ENCODE measurements around the gene TMEM115. TPM values are rescaled to one million over a fixed set of nuclear protein-coding genes. Genes with fewer than 3 reads are reported as not detected.

The TMEM115 gene
- total RNA-seq, 1 experiment from 2014 or later, result 17.3 TPM

DNA sequence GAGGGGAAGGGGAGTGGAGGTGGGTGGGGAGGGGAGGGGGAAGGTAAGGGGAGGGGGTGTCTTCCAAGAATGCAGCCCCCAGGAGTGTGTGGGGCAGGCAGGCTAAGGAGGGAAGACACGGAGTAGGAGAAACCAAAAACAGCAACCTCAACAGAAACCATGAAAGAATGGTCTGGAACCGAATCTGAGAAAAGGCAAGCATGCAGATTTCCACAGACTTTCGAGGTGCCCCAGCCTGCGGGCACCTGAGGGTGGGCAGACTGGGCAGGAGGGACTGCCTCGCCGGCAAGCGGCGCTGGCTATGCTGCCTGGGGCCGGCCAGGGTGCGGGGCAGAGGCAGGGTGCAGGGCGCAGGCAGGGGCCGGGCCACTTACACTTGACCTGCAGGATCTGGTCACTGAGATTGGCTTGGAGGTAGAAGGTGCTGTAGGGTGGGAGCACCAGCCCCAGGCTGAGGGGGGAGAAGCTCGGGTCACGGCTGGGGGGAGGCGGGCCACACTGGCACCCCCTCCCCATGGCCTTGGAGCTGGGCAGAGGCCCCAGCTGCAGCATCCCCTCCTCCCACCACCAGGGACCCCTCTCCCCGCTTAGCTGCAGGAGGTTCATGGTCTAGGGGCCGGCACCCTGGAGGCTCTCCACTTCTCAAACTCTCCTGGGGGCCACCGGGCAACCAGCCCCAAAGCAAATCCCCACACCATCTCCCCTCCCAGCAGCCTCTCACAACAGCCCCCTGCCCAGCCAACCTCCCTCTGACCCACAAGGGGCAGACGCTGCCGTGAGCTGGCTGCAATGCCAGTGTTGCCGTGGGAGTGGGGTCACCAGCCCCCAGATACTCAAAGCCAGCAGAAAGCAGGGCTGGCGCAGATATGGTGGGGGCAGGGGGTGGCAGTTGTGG is 15.3 kb upstream of the TMEM115 start:
- Histone ChIP-seq H3K27me3 (replicated peaks; ENCODE audit: insufficient read depth, low read depth, low read length, poor library complexity) (no peaks in the 10 kb centered on the region), H3K4me1 (ENCODE audit: insufficient read depth, low read length, poor library complexity, severe bottlenecking) (no peaks in the 10 kb centered on the region), H3K9me3 (ENCODE audit: low read depth, low read length, poor library complexity, severe bottlenecking) (no peaks in the 10 kb centered on the region), H3K27ac (ENCODE audit: low read depth, low read length, poor library complexity, severe bottlenecking) (no peak overlapping the region), H3K36me3 (ENCODE audit: insufficient read depth, low read length, poor library complexity, severe bottlenecking) (no peaks in the 10 kb centered on the region), H3K4me3 (ENCODE audit: low read depth, low read length, poor library complexity, severe bottlenecking) (no peak overlapping the region)
- DNase-seq (ENCODE audit: low spot score), result no peak
- POLR2A ChIA-PET (ENCODE audit: low non-redundant PET), result no interaction called here
- intact Hi-C loops (cut with micrococcal nuclease; ENCODE audit: unreplicated experiment), result loop anchor here (5.0 kb wide), 1 partner anchor 168 kb away; no protein-coding TSS in a partner anchor
- TF ChIP-seq, protein P1, sequence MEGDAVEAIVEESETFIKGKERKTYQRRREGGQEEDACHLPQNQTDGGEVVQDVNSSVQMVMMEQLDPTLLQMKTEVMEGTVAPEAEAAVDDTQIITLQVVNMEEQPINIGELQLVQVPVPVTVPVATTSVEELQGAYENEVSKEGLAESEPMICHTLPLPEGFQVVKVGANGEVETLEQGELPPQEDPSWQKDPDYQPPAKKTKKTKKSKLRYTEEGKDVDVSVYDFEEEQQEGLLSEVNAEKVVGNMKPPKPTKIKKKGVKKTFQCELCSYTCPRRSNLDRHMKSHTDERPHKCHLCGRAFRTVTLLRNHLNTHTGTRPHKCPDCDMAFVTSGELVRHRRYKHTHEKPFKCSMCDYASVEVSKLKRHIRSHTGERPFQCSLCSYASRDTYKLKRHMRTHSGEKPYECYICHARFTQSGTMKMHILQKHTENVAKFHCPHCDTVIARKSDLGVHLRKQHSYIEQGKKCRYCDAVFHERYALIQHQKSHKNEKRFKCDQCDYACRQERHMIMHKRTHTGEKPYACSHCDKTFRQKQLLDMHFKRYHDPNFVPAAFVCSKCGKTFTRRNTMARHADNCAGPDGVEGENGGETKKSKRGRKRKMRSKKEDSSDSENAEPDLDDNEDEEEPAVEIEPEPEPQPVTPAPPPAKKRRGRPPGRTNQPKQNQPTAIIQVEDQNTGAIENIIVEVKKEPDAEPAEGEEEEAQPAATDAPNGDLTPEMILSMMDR (conservative IDR thresholded peaks at IDR 0.05; ENCODE audit: low read depth, low read length), result no peak
- TF ChIP-seq EZH2 (IDR thresholded peaks at IDR 0.05; ENCODE audit: borderline replicate concordance, low read depth, low read length, poor library complexity, severe bottlenecking), result no peak
- no TSS peak for BruUV-seq (replicated peaks)
- CTCF ChIA-PET, result no interaction called here

DNA sequence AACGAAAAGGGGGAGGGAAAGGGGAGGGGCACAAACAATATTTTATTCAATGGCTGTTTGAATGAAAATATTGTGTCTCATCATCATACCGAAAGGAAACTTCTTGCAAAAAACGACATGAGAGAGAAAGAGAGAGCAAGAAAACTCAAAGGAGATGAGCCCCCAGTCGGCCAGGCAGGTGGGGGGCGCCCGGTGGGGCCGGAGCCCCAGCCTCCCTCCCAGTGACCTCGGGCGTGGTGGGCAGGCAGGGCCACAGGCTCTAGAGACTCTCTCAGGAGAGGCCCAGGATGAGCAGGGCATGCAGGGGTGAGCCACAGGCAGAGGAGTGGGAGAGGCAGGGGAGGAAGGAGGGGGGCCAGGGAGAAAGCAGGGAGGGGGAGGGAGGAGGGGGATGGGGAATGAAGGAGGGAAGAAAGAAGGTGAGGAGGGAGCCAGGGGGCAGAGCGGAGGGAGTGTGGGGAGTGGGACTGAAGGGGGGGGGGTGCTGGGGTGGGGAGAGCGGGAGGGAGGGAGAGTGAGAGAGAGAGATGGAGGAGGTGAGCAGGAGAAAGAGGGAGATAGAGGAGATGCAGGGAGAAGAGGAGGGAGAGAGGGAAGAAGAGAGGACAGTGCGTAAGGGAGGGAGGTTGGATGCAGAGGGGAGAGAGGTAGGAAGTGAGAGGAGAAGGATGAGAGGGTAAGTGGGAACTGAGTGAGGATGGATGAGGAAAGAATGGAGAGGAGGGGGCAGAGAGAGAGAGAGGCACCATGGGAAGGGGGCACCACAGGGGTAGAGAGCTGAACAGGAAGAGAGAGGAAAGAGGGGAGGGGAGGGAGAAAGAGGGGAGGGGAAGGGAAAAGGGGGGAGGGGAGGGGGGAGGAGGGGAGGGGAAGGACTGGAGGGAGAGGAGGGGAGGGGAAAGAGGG is 14.1 kb upstream of the TMEM115 start:
- CTCF ChIA-PET, result no interaction called here
- no TSS peak for BruUV-seq (replicated peaks)
- no peak for DNase-seq (ENCODE audit: low spot score)
- Histone ChIP-seq H3K4me1 (ENCODE audit: insufficient read depth, low read length, poor library complexity, severe bottlenecking) (no peaks in the 10 kb centered on the region), H3K36me3 (ENCODE audit: insufficient read depth, low read length, poor library complexity, severe bottlenecking) (no peaks in the 10 kb centered on the region), H3K9me3 (ENCODE audit: low read depth, low read length, poor library complexity, severe bottlenecking) (no peaks in the 10 kb centered on the region), H3K27ac (ENCODE audit: low read depth, low read length, poor library complexity, severe bottlenecking) (no peak overlapping the region), H3K27me3 (replicated peaks; ENCODE audit: insufficient read depth, low read depth, low read length, poor library complexity) (no peaks in the 10 kb centered on the region), H3K4me3 (ENCODE audit: low read depth, low read length, poor library complexity, severe bottlenecking) (no peak overlapping the region)
- POLR2A ChIA-PET (ENCODE audit: low non-redundant PET), result no interaction called here
- intact Hi-C loops (cut with micrococcal nuclease; ENCODE audit: unreplicated experiment), result loop anchor here (5.0 kb wide), 1 partner anchor 169 kb away; no protein-coding TSS in a partner anchor
- TF ChIP-seq EZH2 (IDR thresholded peaks at IDR 0.05; ENCODE audit: borderline replicate concordance, low read depth, low read length, poor library complexity, severe bottlenecking), result no peak
- TF ChIP-seq, protein P1 (conservative IDR thresholded peaks at IDR 0.05; ENCODE audit: low read depth, low read length), result no peak

DNA sequence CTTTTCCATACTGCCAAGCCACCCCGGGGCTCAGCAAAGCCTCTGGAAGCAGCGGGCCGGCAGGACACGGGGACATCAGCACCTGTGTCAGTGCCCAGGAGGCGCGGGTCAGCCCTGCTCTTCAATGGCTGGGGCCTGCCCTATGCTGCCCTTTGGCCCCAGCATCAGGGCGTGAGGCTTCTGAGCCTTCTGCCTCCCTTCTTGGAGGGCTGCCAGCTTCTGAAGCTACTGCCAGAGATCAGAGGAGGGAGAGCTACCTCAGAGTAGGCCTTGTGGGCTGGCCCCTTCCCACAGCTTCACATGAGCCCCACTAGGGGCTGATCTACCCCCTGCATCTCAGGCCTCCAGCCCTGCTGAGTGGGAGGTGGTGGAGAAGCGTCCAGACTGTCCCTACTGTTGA is 13.0 kb upstream of the TMEM115 start:
- intact Hi-C loops (cut with micrococcal nuclease; ENCODE audit: unreplicated experiment), result loop anchor here (5.0 kb wide), 1 partner anchor 170 kb away; no protein-coding TSS in a partner anchor
- Histone ChIP-seq H3K27me3 (replicated peaks; ENCODE audit: insufficient read depth, low read depth, low read length, poor library complexity) (no peaks in the 10 kb centered on the region), H3K4me1 (ENCODE audit: insufficient read depth, low read length, poor library complexity, severe bottlenecking) (no peaks in the 10 kb centered on the region), H3K27ac (ENCODE audit: low read depth, low read length, poor library complexity, severe bottlenecking) (no peak overlapping the region), H3K9me3 (ENCODE audit: low read depth, low read length, poor library complexity, severe bottlenecking) (no peaks in the 10 kb centered on the region), H3K4me3 (ENCODE audit: low read depth, low read length, poor library complexity, severe bottlenecking) (no peak overlapping the region), H3K36me3 (ENCODE audit: insufficient read depth, low read length, poor library complexity, severe bottlenecking) (no peaks in the 10 kb centered on the region)
- no TSS peak for BruUV-seq (replicated peaks)
- ChIA-PET CTCF (no interaction called here), POLR2A (ENCODE audit: low non-redundant PET) (no interaction called here)
- TF ChIP-seq EZH2 (IDR thresholded peaks at IDR 0.05; ENCODE audit: borderline replicate concordance, low read depth, low read length, poor library complexity, severe bottlenecking), result no peak
- TF ChIP-seq, protein P1 (conservative IDR thresholded peaks at IDR 0.05; ENCODE audit: low read depth, low read length), result no peak
- peak; percentile 17 for DNase-seq (ENCODE audit: low spot score)
